Endothelial cell of umbilical vein (primary cell): ENCODE data around the gene NOP9.
A peak's percentile ranks its signal among the peaks of the same experiment; 100 is the strongest.

Source experiments
- EZH2 ChIP-seq: IDR thresholded peaks from 2 replicates; pipeline ENCODE4 v1.6.1; 2012; ENCODE audit warnings: borderline replicate concordance, low read depth, mild to moderate bottlenecking, moderate library complexity, low read length, inconsistent platforms; ENCODE audit not compliant: severe bottlenecking
- FOS ChIP-seq: IDR thresholded peaks from 2 replicates; pipeline ENCODE4 v1.6.1; 2011; ENCODE audit warnings: mild to moderate bottlenecking, low read length, moderate library complexity, borderline replicate concordance; ENCODE audit not compliant: insufficient read depth
- GATA2 ChIP-seq: IDR thresholded peaks from 2 replicates; pipeline ENCODE4 v1.7.0; 2011; ENCODE audit warnings: low read depth, mild to moderate bottlenecking, moderate library complexity, mixed read lengths, low read length; ENCODE audit not compliant: insufficient read length, insufficient read depth
- JUN ChIP-seq: IDR thresholded peaks from 2 replicates; pipeline ENCODE4 v1.6.1; 2011; ENCODE audit warnings: borderline replicate concordance, low read depth; ENCODE audit not compliant: insufficient read length, insufficient read depth
- MYC ChIP-seq: IDR thresholded peaks from one replicate; pipeline ENCODE4 v1.6.1; 2011; ENCODE audit warnings: mild to moderate bottlenecking, low read depth, low read length
- POLR2A ChIP-seq: IDR thresholded peaks from 2 replicates; pipeline ENCODE4 v1.6.1; 2012; ENCODE audit warnings: low read depth, mild to moderate bottlenecking, control low read depth, low read length
- POLR2AphosphoS5 ChIP-seq: IDR thresholded peaks from 2 replicates; pipeline ENCODE4 v1.6.1; 2012; ENCODE audit warnings: low read depth, mild to moderate bottlenecking, control low read depth, low read length, moderate library complexity; ENCODE audit not compliant: insufficient read depth
- TF ChIP-seq, protein P1 (sequence below), 2 donors: IDR thresholded peaks; 1 replicate in 1 of 2; 2 replicates in 1 of 2; pipeline ENCODE4 v1.5.1; 2011; ENCODE audit warnings: low read length in 2 of 2, mild to moderate bottlenecking in 2 of 2, moderate library complexity in 2 of 2, control low read depth in 1 of 2, inconsistent platforms in 1 of 2, low read depth in 1 of 2; ENCODE audit not compliant: insufficient read depth in 1 of 2; ENCODE audit errors: extremely low read depth in 1 of 2
- TF ChIP-seq, protein P2 (sequence below): IDR thresholded peaks from 2 replicates; pipeline ENCODE4 v1.6.1; 2011; ENCODE audit not compliant: insufficient read depth, insufficient read length

DNA sequence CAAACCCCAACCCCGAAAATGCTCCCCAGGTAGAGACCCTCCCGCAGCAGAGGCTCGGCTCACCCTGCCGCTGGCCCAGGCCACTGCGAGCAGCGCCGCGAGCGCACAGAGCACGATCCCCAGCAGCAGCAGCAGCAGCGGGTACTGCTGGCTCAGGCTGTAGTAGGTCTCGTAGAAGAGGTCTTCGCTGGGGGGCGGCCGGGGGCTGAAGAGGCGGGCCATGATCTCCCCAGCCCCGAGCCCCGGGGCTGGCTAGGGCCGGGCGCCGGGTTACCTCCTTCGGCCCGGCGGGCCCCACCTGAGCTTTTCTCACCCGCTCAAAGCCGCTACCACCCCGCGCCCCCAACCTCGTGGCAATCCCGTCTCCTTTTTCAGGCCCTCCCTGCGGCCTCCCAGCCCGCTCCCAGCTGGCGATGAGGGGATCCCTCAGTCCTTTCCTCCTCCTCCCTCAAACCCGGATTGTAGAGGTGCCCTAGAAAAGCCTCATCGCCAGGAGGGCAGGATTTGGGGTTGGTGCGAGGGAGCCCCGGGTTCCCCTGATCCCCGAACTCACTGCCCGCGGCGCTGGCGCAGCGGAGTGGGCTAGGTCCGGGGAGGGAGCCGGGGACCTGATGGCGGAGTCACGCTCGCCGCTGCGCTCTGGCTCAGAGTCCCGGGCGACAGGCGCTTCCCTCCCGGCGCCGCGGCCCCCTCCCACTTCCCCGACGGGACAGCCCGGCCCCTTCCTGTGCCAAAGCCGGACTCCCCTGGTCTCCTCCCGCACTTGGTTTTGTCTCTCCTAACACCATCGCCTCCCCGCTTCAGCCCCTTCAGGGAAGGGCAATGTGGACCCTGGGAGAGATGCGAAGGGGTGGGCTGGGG lies 35.0 kb downstream of the NOP9 start, which contains the start of gene ADCY4:
- TF ChIP-seq, protein P1, sequence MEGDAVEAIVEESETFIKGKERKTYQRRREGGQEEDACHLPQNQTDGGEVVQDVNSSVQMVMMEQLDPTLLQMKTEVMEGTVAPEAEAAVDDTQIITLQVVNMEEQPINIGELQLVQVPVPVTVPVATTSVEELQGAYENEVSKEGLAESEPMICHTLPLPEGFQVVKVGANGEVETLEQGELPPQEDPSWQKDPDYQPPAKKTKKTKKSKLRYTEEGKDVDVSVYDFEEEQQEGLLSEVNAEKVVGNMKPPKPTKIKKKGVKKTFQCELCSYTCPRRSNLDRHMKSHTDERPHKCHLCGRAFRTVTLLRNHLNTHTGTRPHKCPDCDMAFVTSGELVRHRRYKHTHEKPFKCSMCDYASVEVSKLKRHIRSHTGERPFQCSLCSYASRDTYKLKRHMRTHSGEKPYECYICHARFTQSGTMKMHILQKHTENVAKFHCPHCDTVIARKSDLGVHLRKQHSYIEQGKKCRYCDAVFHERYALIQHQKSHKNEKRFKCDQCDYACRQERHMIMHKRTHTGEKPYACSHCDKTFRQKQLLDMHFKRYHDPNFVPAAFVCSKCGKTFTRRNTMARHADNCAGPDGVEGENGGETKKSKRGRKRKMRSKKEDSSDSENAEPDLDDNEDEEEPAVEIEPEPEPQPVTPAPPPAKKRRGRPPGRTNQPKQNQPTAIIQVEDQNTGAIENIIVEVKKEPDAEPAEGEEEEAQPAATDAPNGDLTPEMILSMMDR (IDR thresholded peaks at IDR 0.05; ENCODE audit: extremely low read depth in 1 of 2, insufficient read depth in 1 of 2, low read depth in 1 of 2, low read length in 2 of 2), result no peak
- TF ChIP-seq POLR2AphosphoS5, result peak; percentile 82
- TF ChIP-seq, protein P2, sequence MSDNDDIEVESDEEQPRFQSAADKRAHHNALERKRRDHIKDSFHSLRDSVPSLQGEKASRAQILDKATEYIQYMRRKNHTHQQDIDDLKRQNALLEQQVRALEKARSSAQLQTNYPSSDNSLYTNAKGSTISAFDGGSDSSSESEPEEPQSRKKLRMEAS, result no peak
- peak; percentile 91 for TF ChIP-seq POLR2A
- no peak for TF ChIP-seq EZH2
- TF ChIP-seq GATA2, result no peak
- no peak for TF ChIP-seq JUN
- no peak for TF ChIP-seq MYC
- no peak for TF ChIP-seq FOS
